B cell (primary cell): ENCODE data around the gene PRRT3. TPM values are rescaled to one million over a fixed set of nuclear protein-coding genes. Genes with fewer than 3 reads are reported as not detected.

Source experiments
- ATAC-seq: fragments of 200-7000 bp; cut with Tn5 transposase; one replicate; pipeline ENCODE4 v1.10.0; 2021; ENCODE audit warnings: low read depth, mild to moderate bottlenecking, moderate number of reproducible peaks, moderate library complexity
- CTCF ChIA-PET: fragments of 350-600 bp; sonication (Branson Sonifier 250); formaldehyde crosslinking; loops from one replicate; lab custom pipeline; 2021; ENCODE audit warnings: antibody characterized with exemption, inconsistent platforms; lab: Charles Lee
- POLR2A ChIA-PET: fragments of 350-600 bp; sonication (Branson Sonifier 250); formaldehyde crosslinking; loops from one replicate; lab custom pipeline; 2021; ENCODE audit warnings: antibody characterized with exemption; lab: Charles Lee
- DNase-seq: peaks from one replicate; pipeline ENCODE4 v3.0.0; 2013
- H2AFZ ChIP-seq: 2 replicates; pipeline ENCODE4 v1.6.1; 2012; ENCODE audit warnings: mild to moderate bottlenecking, low read depth, low read length; ENCODE audit not compliant: insufficient read depth, poor library complexity, severe bottlenecking
- H3K27ac ChIP-seq, 2 donors: 1 replicate in 1 of 2; 2 replicates in 1 of 2; pipeline ENCODE4 v1.5.1; 2012 to 2013; ENCODE audit warnings: low read length in 2 of 2, mild to moderate bottlenecking in 2 of 2, moderate library complexity in 1 of 2
- H3K27me3 ChIP-seq, 4 experiments: fragments of 200-600 bp in 1 of 4; sonication (generic) in 1 of 4; replicated peaks in 1 of 4; 1 replicate in 2 of 4; 2 replicates in 2 of 4; pipeline versions ENCODE4 v1.6.1 to v1.7.0; 2013 to 2016; ENCODE audit warnings: low read length in 3 of 4, mild to moderate bottlenecking in 2 of 4, mixed read lengths in 1 of 4, moderate library complexity in 1 of 4; ENCODE audit not compliant: insufficient read depth in 4 of 4, control insufficient read depth in 3 of 4; ENCODE audit errors: control extremely low read depth in 1 of 4
- H3K36me3 ChIP-seq, 2 experiments: replicated peaks in 1 of 2; 1 replicate in 1 of 2; 2 replicates in 1 of 2; pipeline versions ENCODE4 v1.6.1 to v1.7.1; 2013; ENCODE audit warnings: low read length in 1 of 2; ENCODE audit not compliant: insufficient read depth in 2 of 2, control insufficient read depth in 1 of 2; ENCODE audit errors: control extremely low read depth in 1 of 2, extremely low read depth in 1 of 2
- H3K4me1 ChIP-seq, 2 donors: fragments of 200-600 bp in 1 of 2; sonication (generic) in 1 of 2; 1 replicate in 1 of 2; 2 replicates in 1 of 2; pipeline versions ENCODE4 v1.5.1 to v1.6.1; 2013 to 2017; ENCODE audit warnings: low read length in 2 of 2; ENCODE audit not compliant: control insufficient read depth in 2 of 2, insufficient read depth in 2 of 2
- H3K4me2 ChIP-seq: replicated peaks from 2 replicates; pipeline ENCODE3; 2012; ENCODE audit warnings: mild to moderate bottlenecking, low read depth, low read length; ENCODE audit not compliant: poor library complexity, severe bottlenecking
- H3K4me3 ChIP-seq, 5 experiments: fragments of 200-600 bp in 1 of 5; sonication (generic) in 1 of 5; 1 replicate in 3 of 5; 2 replicates in 2 of 5; pipeline versions ENCODE4 v1.5.1 to v1.7.0; 2011 to 2016; ENCODE audit warnings: low read length in 4 of 5, mild to moderate bottlenecking in 4 of 5, low read depth in 2 of 5, control low read depth in 1 of 5, moderate library complexity in 1 of 5; ENCODE audit not compliant: insufficient read depth in 1 of 5; ENCODE audit errors: control extremely low read depth in 1 of 5, extremely low read depth in 1 of 5
- H3K79me2 ChIP-seq: fragments of 200-600 bp; sonication (generic); one replicate; pipeline ENCODE4 v1.6.0; 2016; ENCODE audit warnings: low read length; ENCODE audit not compliant: control insufficient read depth, insufficient read depth
- H3K9ac ChIP-seq: fragments of 200-600 bp; sonication (generic); 2 replicates; pipeline ENCODE4 v1.6.1; 2017; ENCODE audit warnings: mild to moderate bottlenecking, low read length, moderate library complexity
- H3K9me3 ChIP-seq, 3 donors: one replicate each; pipeline versions ENCODE4 v1.6.1 to v1.7.1; 2013; ENCODE audit warnings: low read length in 2 of 3; ENCODE audit not compliant: control insufficient read depth in 2 of 3, insufficient read depth in 1 of 3; ENCODE audit errors: control extremely low read depth in 1 of 3
- H4K20me1 ChIP-seq: 2 replicates; pipeline ENCODE4 v1.6.0; 2012; ENCODE audit warnings: mild to moderate bottlenecking, low read length; ENCODE audit not compliant: insufficient read depth, control insufficient read depth, poor library complexity, severe bottlenecking
- H3K27ac Mint-ChIP-seq: one replicate; pipeline ENCODE4 v1.8.0; 2021; ENCODE audit warnings: mixed read lengths
- H3K27me3 Mint-ChIP-seq: one replicate; pipeline ENCODE4 v1.8.0; 2021; ENCODE audit warnings: mixed read lengths
- H3K4me1 Mint-ChIP-seq: one replicate; pipeline ENCODE4 v1.8.0; 2021; ENCODE audit warnings: mixed read lengths
- H3K4me3 Mint-ChIP-seq: one replicate; pipeline ENCODE4 v1.8.0; 2021; ENCODE audit warnings: mixed read lengths
- H3K9me3 Mint-ChIP-seq: one replicate; pipeline ENCODE4 v1.8.0; 2022; ENCODE audit warnings: mixed read lengths; ENCODE audit not compliant: insufficient read depth
- EZH2 ChIP-seq: IDR thresholded peaks from 2 replicates; pipeline ENCODE4 v1.6.1; 2012; ENCODE audit warnings: borderline replicate concordance, low read depth, mild to moderate bottlenecking, moderate library complexity, low read length; ENCODE audit not compliant: insufficient read depth, poor library complexity, severe bottlenecking
- WGBS: methylation state at CpG from one replicate; pipeline ENCODE4 v1.1.5; 2013; ENCODE audit warnings: missing lambda C conversion rate; ENCODE audit not compliant: insufficient coverage; 5-methylcytosine and 5-hydroxymethylcytosine counted together
- intact Hi-C: fragments of 100-400 bp; cut with micrococcal nuclease; formaldehyde crosslinking; loops from one replicate; pipeline ENCODE4 v1.10.0; 2022
- polyA plus RNA-seq: library from polyadenylated mRNA; depleted of rRNA; stranded (reverse); fragments of >200 nt; gene quantifications from 2 replicates; pipeline ENCODE4 v1.2.3, GENCODE V29; 2012
- total RNA-seq, 2 donors: library from RNA; stranded (reverse); fragments of 120-200 nt in 1 of 2; gene quantifications; 1 replicate in 1 of 2; 2 replicates in 1 of 2; pipeline versions ENCODE4 v1.2.3 to v1.2.4, GENCODE V29; 2013 to 2022
- TF ChIP-seq, protein P1 (sequence below): fragments of 200-600 bp; IDR thresholded peaks from one replicate; pipeline ENCODE4 v1.8.0; 2022; ENCODE audit warnings: antibody characterized with exemption, mild to moderate bottlenecking

Gene PRRT3
- total and polyA plus RNA-seq, 2 donors (not counting 1 experiment from before 2014, with no cell fraction given): 1.7 to 3.9 TPM

GRCh38 chr3:9932843-9933560 lies 19.2 kb downstream of the PRRT3 start:
- no peaks in the 10 kb centered on the region for H3K27me3 ChIP-seq
- Mint-ChIP-seq H3K27ac (peak overlapping the region; percentile 98), H3K9me3 (no peaks in the 10 kb centered on the region), H3K27me3 (no peaks in the 10 kb centered on the region), H3K4me1 (peaks cover 39% of the 10 kb centered on the region), H3K4me3 (peak overlapping the region; percentile 94)
- peak overlapping the region; percentile 92 for H3K4me2 ChIP-seq
- TF ChIP-seq, protein P1, sequence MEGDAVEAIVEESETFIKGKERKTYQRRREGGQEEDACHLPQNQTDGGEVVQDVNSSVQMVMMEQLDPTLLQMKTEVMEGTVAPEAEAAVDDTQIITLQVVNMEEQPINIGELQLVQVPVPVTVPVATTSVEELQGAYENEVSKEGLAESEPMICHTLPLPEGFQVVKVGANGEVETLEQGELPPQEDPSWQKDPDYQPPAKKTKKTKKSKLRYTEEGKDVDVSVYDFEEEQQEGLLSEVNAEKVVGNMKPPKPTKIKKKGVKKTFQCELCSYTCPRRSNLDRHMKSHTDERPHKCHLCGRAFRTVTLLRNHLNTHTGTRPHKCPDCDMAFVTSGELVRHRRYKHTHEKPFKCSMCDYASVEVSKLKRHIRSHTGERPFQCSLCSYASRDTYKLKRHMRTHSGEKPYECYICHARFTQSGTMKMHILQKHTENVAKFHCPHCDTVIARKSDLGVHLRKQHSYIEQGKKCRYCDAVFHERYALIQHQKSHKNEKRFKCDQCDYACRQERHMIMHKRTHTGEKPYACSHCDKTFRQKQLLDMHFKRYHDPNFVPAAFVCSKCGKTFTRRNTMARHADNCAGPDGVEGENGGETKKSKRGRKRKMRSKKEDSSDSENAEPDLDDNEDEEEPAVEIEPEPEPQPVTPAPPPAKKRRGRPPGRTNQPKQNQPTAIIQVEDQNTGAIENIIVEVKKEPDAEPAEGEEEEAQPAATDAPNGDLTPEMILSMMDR: peak; percentile 85
- TF ChIP-seq EZH2: no peak
- H3K79me2 ChIP-seq: peaks cover 27% of the 10 kb centered on the region
- no peaks in the 10 kb centered on the region for H3K9me3 ChIP-seq
- intact Hi-C loops: loop anchor here (1.0 to 5.0 kb wide), 13 partner anchors 13 to 431 kb away; partner anchors contain the start of genes ARPC4, BRK1, BRPF1 and JAGN1
- H3K9ac ChIP-seq: peak overlapping the region; percentile 92
- peaks cover 0 to 22% of the 10 kb centered on the region in 2 experiments for H3K36me3 ChIP-seq
- H3K27ac ChIP-seq: peak overlapping the region; percentile 82 to 94
- H4K20me1 ChIP-seq: no peaks in the 10 kb centered on the region
- ChIA-PET CTCF (interaction anchor here (0.6 to 6.0 kb wide), 29 partner anchors 9 to 806 kb away, joined by 3 to 47 read pairs (median 4); partner anchors contain the start of genes ARPC4, EMC3, JAGN1 and PRRT3), POLR2A (interaction anchor here (0.6 to 2.2 kb wide), 17 partner anchors 12 to 537 kb away, joined by 3 to 19 read pairs (median 6); partner anchors contain the start of genes ARPC4, BRPF1, EMC3 and JAGN1)
- DNase-seq (peak; percentile 93), ATAC-seq (peak; percentile 68)
- peak overlapping the region in 4 of 5 experiments; percentile 54 to 95 (median 71) for H3K4me3 ChIP-seq
- under 1% methylated on average over 76 of the region's 77 CpGs for WGBS
- peaks cover 22 to 26% of the 10 kb centered on the region in 2 donors for H3K4me1 ChIP-seq
- peak overlapping the region; percentile 95 for H2AFZ ChIP-seq

GRCh38 chr3:9932535-9932842 lies 19.7 kb downstream of the PRRT3 start:
- H2AFZ ChIP-seq: peak overlapping the region; percentile 95
- Mint-ChIP-seq H3K4me3 (peak overlapping the region; percentile 94), H3K4me1 (peaks cover 39% of the 10 kb centered on the region), H3K27ac (peak overlapping the region; percentile 98), H3K9me3 (no peaks in the 10 kb centered on the region), H3K27me3 (no peaks in the 10 kb centered on the region)
- peak overlapping the region; percentile 92 for H3K4me2 ChIP-seq
- H3K79me2 ChIP-seq: peaks cover 24% of the 10 kb centered on the region
- intact Hi-C loops: loop anchor here (2.0 to 5.0 kb wide), 8 partner anchors 90 to 430 kb away; partner anchors contain the start of genes BRPF1, MTMR14, RPUSD3 and SEC13
- no peak for DNase-seq
- H3K27me3 ChIP-seq: no peaks in the 10 kb centered on the region
- peaks cover 0 to 17% of the 10 kb centered on the region in 2 experiments for H3K36me3 ChIP-seq
- ChIA-PET CTCF (interaction anchor here (0.7 to 6.0 kb wide), 26 partner anchors 9 to 806 kb away, joined by 3 to 47 read pairs (median 4); partner anchors contain the start of genes ARPC4, EMC3, JAGN1 and PRRT3), POLR2A (interaction anchor here (0.6 to 2.2 kb wide), 14 partner anchors 12 to 536 kb away, joined by 3 to 19 read pairs (median 7); partner anchors contain the start of genes ARPC4, EMC3, JAGN1 and OGG1)
- H4K20me1 ChIP-seq: no peaks in the 10 kb centered on the region
- peaks cover 22 to 26% of the 10 kb centered on the region in 2 donors for H3K4me1 ChIP-seq
- peak overlapping the region in 4 of 5 experiments; percentile 54 to 95 (median 71) for H3K4me3 ChIP-seq
- TF ChIP-seq EZH2: no peak
- TF ChIP-seq, protein P1: no peak
- no peak for ATAC-seq
- H3K9ac ChIP-seq: peak overlapping the region; percentile 92
- WGBS: 4% methylated on average over 8 of the region's 13 CpGs
- H3K27ac ChIP-seq: peak overlapping the region; percentile 82 to 94
- H3K9me3 ChIP-seq: no peaks in the 10 kb centered on the region
